GM18907 (cell line): ENCODE results near the gene FHOD3.

Experiments
- ATAC-seq: cut with Tn5 transposase; IDR thresholded peaks from one replicate; pipeline ENCODE4 v1.9.1; 2021; ENCODE audit warnings: mild to moderate bottlenecking, moderate library complexity; ENCODE audit not compliant: unreplicated experiment

The FHOD3 gene

GRCh38 chr18:36465276-36465675 lies 167.8 kb downstream of the FHOD3 start:
- no peak for ATAC-seq

GRCh38 chr18:36465970-36466369 lies 168.5 kb downstream of the FHOD3 start:
- no peak for ATAC-seq

- ATAC-seq, result no peak
These were observed 170.1 kb downstream of the FHOD3 start for GRCh38 chr18:36467614-36468013.

GRCh38 chr18:36468161-36468560 lies 170.6 kb downstream of the FHOD3 start:
- ATAC-seq, result no peak

GRCh38 chr18:36469461-36469860 lies 171.9 kb downstream of the FHOD3 start:
- no peak for ATAC-seq

GRCh38 chr18:36470896-36471295 lies 173.4 kb downstream of the FHOD3 start:
- ATAC-seq, result no peak

GRCh38 chr18:36471393-36471792 lies 173.9 kb downstream of the FHOD3 start:
- no peak for ATAC-seq

- ATAC-seq, result no peak
These were observed 178.9 kb downstream of the FHOD3 start for GRCh38 chr18:36476433-36476832.

GRCh38 chr18:36477776-36478175 lies 180.3 kb downstream of the FHOD3 start:
- ATAC-seq, result no peak

GRCh38 chr18:36481201-36481657 lies 183.7 kb downstream of the FHOD3 start:
- no peak for ATAC-seq

- ATAC-seq, result no peak
These were observed 184.4 kb downstream of the FHOD3 start for GRCh38 chr18:36481935-36482334.

- no peak for ATAC-seq
These were observed 187.1 kb downstream of the FHOD3 start for GRCh38 chr18:36484591-36484990.

- no peak for ATAC-seq
These were observed 188.3 kb downstream of the FHOD3 start for GRCh38 chr18:36485772-36486171.

GRCh38 chr18:36488131-36488530 lies 190.6 kb downstream of the FHOD3 start:
- no peak for ATAC-seq

- ATAC-seq, result no peak
These were observed 193.4 kb downstream of the FHOD3 start for GRCh38 chr18:36490897-36491296.

- ATAC-seq, result no peak
These were observed 195.3 kb downstream of the FHOD3 start for GRCh38 chr18:36492604-36493329.

GRCh38 chr18:36493349-36494159 lies 196.0 kb downstream of the FHOD3 start:
- no peak for ATAC-seq

GRCh38 chr18:36494160-36494437 lies 196.6 kb downstream of the FHOD3 start:
- no peak for ATAC-seq

GRCh38 chr18:36496022-36496421 lies 198.5 kb downstream of the FHOD3 start:
- ATAC-seq, result no peak

GRCh38 chr18:36499938-36500337 lies 202.4 kb downstream of the FHOD3 start:
- peak; percentile 94 for ATAC-seq

GRCh38 chr18:36501100-36501499 lies 203.6 kb downstream of the FHOD3 start:
- no peak for ATAC-seq

GRCh38 chr18:36503477-36503876 lies 206.0 kb downstream of the FHOD3 start:
- ATAC-seq, result no peak
